Fibroblast of skin of scalp (primary cell): ENCODE measurements around the gene KCNJ5.

Experiments
- DNase-seq: peaks from one replicate; pipeline ENCODE4 v3.0.0-alpha.2; 2013

Gene KCNJ5

DNA sequence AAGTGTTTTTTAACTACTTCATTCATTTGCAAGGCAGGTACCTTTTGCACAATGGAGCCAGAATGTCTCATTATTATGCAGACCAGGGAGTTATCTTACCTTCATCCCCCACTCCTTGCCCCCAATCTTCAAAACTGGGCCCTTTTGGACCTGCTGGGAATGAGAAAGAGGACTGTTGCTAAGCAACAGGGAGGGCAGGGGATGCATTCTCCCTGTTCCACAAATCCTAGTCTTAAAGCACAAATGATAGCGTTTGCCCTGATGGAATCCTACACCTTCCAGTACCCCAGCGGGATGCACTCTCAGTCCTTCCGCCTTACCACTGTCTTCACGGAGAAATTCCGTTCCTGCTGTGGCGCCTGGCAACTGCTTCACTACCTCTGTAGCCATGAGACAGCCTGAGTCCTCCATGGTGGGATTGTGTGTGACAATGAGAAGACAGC lies 20.0 kb upstream of the KCNJ5 start:
- DNase-seq: no peak

DNA sequence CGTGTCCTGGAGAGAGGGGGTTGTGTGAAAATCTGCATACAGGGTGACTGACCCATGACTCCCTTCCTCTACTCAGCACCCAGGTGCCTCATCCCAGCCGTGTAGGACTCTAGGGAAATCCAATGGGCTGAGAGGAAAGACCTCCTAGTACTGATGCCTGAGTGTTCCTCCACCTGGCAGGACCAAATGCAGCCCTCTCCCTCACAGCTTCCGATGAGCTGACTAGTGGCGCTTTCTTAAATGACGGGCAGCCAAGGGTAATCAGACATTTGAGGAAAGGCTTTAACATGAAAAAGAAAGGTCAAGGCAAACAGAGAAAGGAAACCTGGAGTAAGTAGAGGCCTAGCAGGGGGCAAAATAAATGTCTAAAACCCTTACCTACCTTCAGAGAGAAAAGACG lies 19.1 kb upstream of the KCNJ5 start:
- no peak for DNase-seq

- no peak for DNase-seq
These were observed 18.6 kb upstream of the KCNJ5 start for GRCh38 chr11:128872594-128872993.

DNA sequence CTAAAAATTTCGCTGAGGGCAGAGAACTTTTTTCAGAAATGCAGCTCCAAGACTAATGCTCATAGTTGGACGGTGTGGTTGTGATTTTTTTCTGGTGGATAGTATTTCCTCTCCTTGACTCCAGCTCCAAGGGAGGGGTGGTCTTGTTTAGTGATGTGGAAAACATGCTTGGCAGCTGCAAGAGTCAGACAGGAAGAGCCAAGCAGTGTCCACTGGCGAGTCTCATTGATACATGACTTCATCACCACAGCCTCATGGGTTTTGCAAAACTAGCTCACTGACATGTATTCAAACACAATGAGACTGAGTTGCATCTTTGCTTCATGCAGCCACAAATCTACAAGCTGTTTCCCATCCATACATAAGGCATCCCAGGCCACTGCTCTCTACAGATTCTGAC lies 16.7 kb upstream of the KCNJ5 start:
- peak; percentile 54 for DNase-seq

GRCh38 chr11:128876133-128876650 lies 15.0 kb upstream of the KCNJ5 start:
- no peak for DNase-seq

- no peak for DNase-seq
These were observed 13.4 kb upstream of the KCNJ5 start for GRCh38 chr11:128877726-128878125.

- no peak for DNase-seq
These were observed 12.7 kb upstream of the KCNJ5 start for GRCh38 chr11:128878455-128878854.

DNA sequence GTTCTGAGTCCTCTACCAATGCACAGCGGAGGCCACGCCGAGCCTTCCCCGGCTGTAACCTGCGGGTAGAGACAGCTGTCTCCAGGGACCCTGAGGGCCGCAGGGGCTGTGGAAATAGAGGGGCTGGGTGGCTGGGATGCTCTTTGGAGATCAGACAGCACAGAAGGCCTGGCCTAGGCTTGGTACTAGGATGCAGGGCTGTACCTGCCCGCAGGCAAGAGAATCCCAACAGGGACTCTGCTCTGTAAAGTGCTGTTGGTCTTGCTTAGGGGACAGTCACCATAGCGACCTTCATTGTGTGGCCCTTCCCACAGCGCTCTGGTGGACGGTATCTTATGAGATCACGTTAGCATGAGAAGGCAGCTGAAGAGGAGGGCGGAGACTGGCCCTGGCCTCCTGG lies 11.3 kb upstream of the KCNJ5 start:
- DNase-seq: no peak

DNA sequence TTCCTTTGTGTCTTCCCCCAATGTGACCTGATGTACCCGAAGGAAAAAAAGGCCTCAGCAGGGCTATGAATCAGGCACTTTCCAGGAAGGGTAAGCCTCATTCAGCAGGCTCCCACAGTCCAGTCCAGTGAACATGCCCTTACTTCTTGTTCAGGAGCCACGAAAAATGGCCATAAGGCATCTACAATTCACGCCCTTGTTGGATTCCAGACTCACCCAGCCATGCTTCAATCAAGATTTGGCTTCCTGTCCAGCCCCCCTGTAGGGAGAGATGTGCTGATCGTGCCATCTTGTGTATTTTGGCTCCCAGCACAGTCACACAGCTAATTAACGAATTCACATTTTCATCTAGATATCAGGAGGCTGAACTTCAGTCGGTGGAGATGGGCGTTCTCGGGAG lies 9.9 kb upstream of the KCNJ5 start:
- no peak for DNase-seq

DNA sequence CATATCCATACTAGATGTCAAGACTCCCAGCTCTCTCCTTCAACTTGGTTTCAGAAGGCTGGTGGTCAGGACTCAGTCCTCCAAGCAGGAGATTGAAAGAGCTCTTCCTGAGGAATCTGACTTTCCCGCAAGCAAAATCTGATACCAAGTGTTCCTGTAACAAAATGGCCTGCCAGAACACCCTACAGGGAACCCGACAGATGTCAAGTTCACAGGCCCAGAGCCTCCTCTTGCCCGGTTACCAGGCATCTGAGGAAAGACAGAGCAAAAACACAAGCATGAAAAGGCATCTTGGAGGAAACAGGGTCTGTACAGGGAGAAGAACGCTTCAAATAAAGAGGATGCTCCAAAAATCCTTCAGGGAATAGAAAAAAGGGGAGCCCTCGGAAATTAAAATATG lies 8.7 kb upstream of the KCNJ5 start:
- DNase-seq: no peak

- no peak for DNase-seq
These were observed 7.1 kb upstream of the KCNJ5 start for GRCh38 chr11:128884054-128884453.

DNA sequence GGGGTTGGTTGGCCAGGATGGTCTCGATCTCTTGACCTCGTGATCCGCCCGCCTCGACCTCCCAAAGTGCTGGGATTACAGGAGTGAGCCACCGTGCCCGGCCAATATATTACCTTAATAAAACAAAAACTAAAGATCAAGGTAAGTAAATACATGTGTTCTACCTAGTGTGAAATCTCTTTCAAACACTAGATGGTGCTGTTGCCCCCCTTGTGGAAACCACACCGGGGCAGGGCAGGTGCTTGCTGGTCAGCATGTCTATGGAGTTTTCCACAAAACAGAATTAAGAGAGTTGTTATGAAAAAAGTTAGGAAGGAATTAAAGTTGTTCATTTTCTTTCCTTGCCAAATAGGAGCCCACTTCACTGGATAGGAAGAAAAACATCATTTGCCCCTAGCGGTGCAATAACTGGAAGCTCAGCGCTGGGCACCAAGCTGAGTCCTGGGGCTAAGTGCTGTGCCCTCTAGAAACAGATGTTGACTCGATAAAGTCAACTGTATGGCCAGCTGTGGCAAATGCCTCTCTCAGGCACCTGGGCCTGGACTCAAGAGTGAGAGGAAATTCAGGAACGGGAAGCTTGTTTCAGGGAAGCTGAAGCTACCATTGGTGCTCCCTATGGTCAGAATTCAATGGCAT lies 6.3 kb upstream of the KCNJ5 start:
- peak; percentile 59 for DNase-seq

DNA sequence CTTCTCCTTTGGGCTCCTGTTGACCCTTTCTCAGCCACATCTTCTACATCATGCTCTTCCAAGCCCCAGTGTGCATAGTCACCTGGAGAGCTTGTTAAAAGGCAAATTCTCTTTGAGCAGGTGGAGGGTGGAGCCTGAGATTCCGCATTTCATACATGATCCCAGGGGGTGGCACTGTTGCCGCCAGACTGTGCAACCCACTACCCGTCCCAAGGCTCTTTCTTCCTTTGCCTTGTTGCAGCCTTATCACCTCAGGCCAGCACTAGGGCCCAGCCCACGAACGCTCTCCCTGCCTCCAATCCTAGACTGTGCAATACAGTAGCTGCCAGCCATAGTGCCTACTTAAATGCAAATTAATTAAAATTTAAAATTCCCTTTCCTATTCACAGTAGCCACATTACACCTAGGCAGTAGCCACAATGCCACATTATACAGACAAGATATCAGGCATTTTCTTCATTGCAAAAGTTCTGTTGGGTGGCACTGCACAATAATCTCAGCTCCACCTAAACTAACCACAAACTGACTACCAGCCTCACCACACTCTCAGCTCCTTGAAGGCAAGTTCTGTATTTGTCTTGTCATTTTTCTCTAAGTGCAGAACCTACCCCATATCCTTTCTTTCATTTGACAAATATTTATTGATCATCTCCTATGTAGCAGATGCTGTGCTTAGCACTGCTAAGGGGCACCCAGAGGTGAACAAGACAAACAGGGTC lies 4.6 kb upstream of the KCNJ5 start:
- DNase-seq: no peak

DNA sequence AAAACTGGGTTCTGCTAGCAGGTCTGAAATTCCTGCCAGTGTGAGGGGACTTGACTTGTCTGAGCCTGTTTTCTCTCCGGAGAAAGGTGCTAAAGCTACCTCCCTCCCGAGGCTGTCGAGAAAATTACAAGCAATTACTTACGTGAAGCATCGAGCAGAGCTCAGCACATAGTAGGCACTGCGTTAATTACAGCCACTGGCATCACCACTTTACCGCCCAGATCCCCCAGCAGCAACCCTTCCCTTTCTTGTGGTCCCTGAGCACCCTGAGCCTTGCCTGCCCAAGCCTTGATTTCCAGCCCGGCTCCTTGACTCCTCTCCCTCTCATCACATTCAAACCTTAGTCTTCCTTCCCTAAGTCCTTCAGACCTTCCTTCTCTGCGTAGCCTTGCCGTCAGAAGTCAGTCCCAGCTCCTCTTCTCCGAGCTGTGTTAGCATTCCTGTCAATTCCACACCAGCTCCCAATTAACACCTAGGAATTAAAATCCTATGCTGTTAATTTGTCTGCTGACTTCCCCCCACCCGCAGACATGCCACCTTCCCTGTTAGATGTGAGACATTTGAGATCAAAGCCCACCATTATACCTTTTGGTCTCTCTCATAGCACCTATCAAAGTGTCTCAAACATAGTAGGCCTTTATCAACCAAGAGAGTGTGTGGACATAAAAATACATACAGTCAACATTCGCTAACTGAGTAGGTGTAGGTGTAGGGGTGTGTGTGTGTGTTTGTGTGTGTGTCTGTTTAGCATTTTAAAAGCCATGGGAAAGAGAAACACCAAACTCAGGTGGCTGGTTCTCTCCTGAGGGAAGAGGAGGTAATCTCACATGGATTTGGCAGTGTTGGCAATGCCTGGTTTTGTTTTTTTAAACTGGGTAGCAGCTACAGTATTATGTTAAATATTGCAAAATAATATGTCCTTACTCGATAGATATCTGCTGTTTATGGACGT lies 2.8 kb upstream of the KCNJ5 start:
- no peak for DNase-seq

- no peak for DNase-seq
These were observed 1.4 kb upstream of the KCNJ5 start for GRCh38 chr11:128889657-128890213.

GRCh38 chr11:128890216-128890542 lies 977 bp upstream of the KCNJ5 start:
- DNase-seq: no peak

DNA sequence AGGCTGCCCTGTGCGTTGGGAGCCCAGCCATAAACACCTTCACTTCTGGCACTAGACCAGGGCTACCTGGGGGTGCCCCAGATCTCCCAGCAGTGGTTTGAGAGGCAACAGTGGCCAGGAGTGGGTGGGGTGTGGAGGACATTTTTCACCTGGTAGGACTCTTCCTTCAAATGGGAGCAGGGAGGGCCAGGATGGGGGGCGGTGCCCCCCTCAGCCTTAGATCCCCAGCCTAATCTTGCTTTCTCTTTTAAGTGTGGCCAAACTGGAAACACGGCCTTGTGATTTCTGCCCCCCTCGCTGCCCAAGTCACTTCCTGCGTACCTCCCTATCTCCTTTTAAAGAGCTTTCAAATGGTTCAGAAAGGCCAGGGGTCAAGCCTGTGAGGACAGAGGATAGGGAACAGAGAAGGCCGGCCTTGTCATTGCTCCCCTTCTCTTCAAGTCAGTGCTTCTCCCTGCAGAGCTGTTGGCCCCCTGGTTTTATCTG lies 800 bp downstream of the KCNJ5 start:
- DNase-seq: no peak

- no peak for DNase-seq
These were observed 1.9 kb downstream of the KCNJ5 start for GRCh38 chr11:128892866-128893565.

GRCh38 chr11:128893578-128894285 lies 2.6 kb downstream of the KCNJ5 start:
- DNase-seq: no peak

- no peak for DNase-seq
These were observed 3.1 kb downstream of the KCNJ5 start for GRCh38 chr11:128894286-128894681.

DNA sequence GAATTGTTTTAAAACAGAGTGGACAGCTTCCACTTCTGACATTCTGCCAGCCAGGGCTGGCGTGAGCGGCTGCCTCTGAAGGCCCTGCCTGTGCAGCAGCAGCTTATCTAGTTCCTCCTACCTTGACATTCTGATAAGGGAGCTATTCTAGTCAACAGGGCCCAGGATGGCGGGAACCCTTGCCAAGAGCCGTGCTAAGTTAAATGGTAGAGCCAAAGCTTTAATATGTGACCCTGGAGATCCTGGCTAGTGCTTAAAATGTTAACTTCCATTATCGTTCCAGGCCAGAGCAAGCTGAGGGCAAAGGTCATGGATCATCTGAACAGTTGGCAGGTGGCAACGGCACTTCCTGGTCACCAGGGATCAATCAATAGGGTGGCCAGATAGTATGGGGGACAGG lies 3.5 kb downstream of the KCNJ5 start:
- no peak for DNase-seq
